Lung (tissue), 12 donors: ENCODE measurements around the gene PIP5K1C. TPM values are rescaled to one million over a fixed set of nuclear protein-coding genes. Genes with fewer than 3 reads are reported as not detected.

ENCODE experiments used
- ATAC-seq: fragments of 200-7000 bp; cut with Tn5 transposase; one replicate; pipeline ENCODE4 v1.9.1; 2020; ENCODE audit warnings: moderate number of reproducible peaks; ENCODE audit not compliant: insufficient read depth, low FRiP score
- DNase-seq, 3 donors: peaks; one replicate each; pipeline ENCODE4 v3.0.0-alpha.2; 2013 to 2017
- H3K27ac ChIP-seq, 2 donors: one replicate each; pipeline ENCODE4 v1.5.1; 2013; ENCODE audit warnings: mild to moderate bottlenecking in 2 of 2, moderate library complexity in 2 of 2, control low read depth in 1 of 2, inconsistent platforms in 1 of 2, low read depth in 1 of 2, low read length in 1 of 2
- H3K27me3 ChIP-seq, 3 donors: one replicate each; pipeline ENCODE4 v1.5.1; 2013; ENCODE audit warnings: low read length in 2 of 3; ENCODE audit not compliant: control insufficient read depth in 3 of 3, insufficient read depth in 3 of 3
- H3K36me3 ChIP-seq, 4 donors: one replicate each; pipeline ENCODE4 v1.5.1; 2013; ENCODE audit warnings: low read length in 4 of 4, mild to moderate bottlenecking in 1 of 4, moderate library complexity in 1 of 4; ENCODE audit not compliant: control insufficient read depth in 4 of 4, insufficient read depth in 4 of 4
- H3K4me1 ChIP-seq, 5 donors: one replicate each; pipeline ENCODE4 v1.5.1; 2013; ENCODE audit warnings: low read length in 5 of 5, mild to moderate bottlenecking in 2 of 5, moderate library complexity in 1 of 5; ENCODE audit not compliant: control insufficient read depth in 5 of 5, insufficient read depth in 5 of 5
- H3K4me3 ChIP-seq: one replicate; pipeline ENCODE4 v1.5.1; 2013; ENCODE audit warnings: mild to moderate bottlenecking, control low read depth, moderate library complexity
- H3K9ac ChIP-seq, 2 donors: one replicate each; pipeline ENCODE4 v1.5.1; 2013; ENCODE audit warnings: low read length in 2 of 2, control low read depth in 1 of 2; ENCODE audit not compliant: insufficient read depth in 1 of 2
- H3K9me3 ChIP-seq, 4 donors: one replicate each; pipeline ENCODE4 v1.5.1; 2013; ENCODE audit warnings: low read length in 3 of 4, mild to moderate bottlenecking in 1 of 4, moderate library complexity in 1 of 4; ENCODE audit not compliant: control insufficient read depth in 4 of 4, insufficient read depth in 3 of 4
- CTCF ChIP-seq: IDR thresholded peaks from 2 replicates; pipeline ENCODE4 v1.5.1; 2012; ENCODE audit warnings: mild to moderate bottlenecking; ENCODE audit errors: control extremely low read depth, extremely low read depth
- WGBS, 2 donors: extraction: QIAGEN DNeasy Blood & Tissue Kit; methylation state at CpG; one replicate each; pipeline ENCODE4 v1.1.7; 2013; 5-methylcytosine and 5-hydroxymethylcytosine counted together
- polyA plus RNA-seq, 2 donors: library from polyadenylated mRNA; stranded (reverse); fragments of 200-250 nt; gene quantifications; one replicate each; pipeline ENCODE4 v1.2.1, GENCODE V29; 2013
- total RNA-seq, 2 donors: library from RNA; depleted of rRNA in 1 of 2; stranded (reverse); fragments of >200 nt in 1 of 2; gene quantifications; one replicate each; pipeline ENCODE4 v1.2.1, GENCODE V29; 2014 to 2021
- donor health status: control.
- donor health status: control.
- donor health status: Bipolar disorder and iron deficiency.
- donor health status: healthy.
- donor health status: DM: yes; HTN: yes; CAD: no.

PIP5K1C gene
- total and polyA plus RNA-seq, 4 donors = 16.3 to 39.4 (median 20.5) TPM

- WGBS, 2 donors = 43 to 52% methylated on average over 35 to 40 of the region's 40 CpGs
Measured at GRCh38 chr19:3665681-3666544, 34.4 kb downstream of the PIP5K1C start.

DNA sequence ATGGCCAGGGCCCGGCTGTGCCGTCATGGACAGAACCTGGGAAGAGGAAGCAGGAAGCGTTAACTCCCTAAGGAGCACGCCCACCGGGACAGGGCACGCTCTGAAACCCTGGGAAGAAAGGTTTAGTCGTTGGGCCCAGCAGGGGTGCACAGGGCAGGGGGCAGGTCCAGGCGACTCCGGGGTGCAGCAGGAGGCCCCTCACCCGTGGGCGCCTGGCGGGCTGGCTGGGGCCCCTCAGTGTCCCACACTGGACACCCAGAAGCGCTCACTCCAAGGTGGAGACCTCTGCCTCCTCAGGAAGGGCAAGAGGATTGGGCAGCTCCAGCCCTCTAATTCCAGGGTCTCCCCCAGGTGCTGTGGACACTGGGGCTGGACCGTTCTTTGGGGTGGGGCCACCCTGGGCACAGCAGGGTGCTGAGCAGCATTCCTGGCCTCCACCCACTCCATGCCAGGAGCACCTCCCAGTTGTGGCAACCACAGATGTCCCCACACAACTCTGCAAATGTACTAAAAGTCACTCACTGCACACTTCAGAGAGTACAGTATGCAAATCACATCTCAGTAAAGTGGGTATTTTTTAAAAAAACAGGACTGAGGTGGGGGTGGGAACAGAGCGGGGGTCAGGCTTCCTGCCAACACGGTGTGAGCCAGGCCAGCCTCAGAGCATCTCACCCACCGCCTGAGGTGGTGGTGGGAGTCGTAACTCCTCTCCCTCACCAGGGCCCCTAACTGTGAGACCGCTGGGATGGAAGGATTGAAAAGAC, 35.2 kb downstream of the PIP5K1C start:
- DNase-seq (no peak), ATAC-seq (no peak)
- Histone ChIP-seq H3K4me3 (no peak overlapping the region), H3K9ac (no peak overlapping the region), H3K27me3 (no peaks in the 10 kb centered on the region), H3K36me3 (peaks cover 0 to 30% (median 23%) of the 10 kb centered on the region in 4 donors), H3K4me1 (peaks cover 0 to 4% (median 0%) of the 10 kb centered on the region in 5 donors), H3K9me3 (no peaks in the 10 kb centered on the region), H3K27ac (no peak overlapping the region)
- no peak for TF ChIP-seq CTCF
- WGBS, 2 donors = 86 to 91% methylated on average over 19 of the region's 19 CpGs

More at GRCh38 chr19:3665681-3666544, 34.4 kb downstream of the PIP5K1C start:
- TF ChIP-seq CTCF = peak; percentile 80
- peaks cover 0 to 26% (median 20%) of the 10 kb centered on the region in 4 donors for H3K36me3 ChIP-seq
- peaks cover 0 to 12% (median 3%) of the 10 kb centered on the region in 5 donors for H3K4me1 ChIP-seq
- peak; percentile 31 to 64 (median 47) for DNase-seq
- H3K9ac ChIP-seq = no peak overlapping the region
- no peaks in the 10 kb centered on the region for H3K27me3 ChIP-seq
- peak; percentile 60 for ATAC-seq
- no peak overlapping the region for H3K27ac ChIP-seq
- no peaks in the 10 kb centered on the region for H3K9me3 ChIP-seq
- no peak overlapping the region for H3K4me3 ChIP-seq

GRCh38 chr19:3663838-3664237, 36.4 kb downstream of the PIP5K1C start:
- H3K4me1 ChIP-seq = peaks cover 0 to 4% (median 0%) of the 10 kb centered on the region in 5 donors
- no peak for ATAC-seq
- WGBS, 2 donors = 95 to 96% methylated on average over 18 of the region's 18 CpGs

More at GRCh38 chr19:3663838-3664237, 36.4 kb downstream of the PIP5K1C start:
- peaks cover 0 to 40% (median 24%) of the 10 kb centered on the region in 4 donors for H3K36me3 ChIP-seq
- no peaks in the 10 kb centered on the region for H3K9me3 ChIP-seq
- no peak overlapping the region for H3K27ac ChIP-seq
- no peak overlapping the region for H3K4me3 ChIP-seq
- no peaks in the 10 kb centered on the region for H3K27me3 ChIP-seq
- no peak for DNase-seq
- no peak for TF ChIP-seq CTCF
- H3K9ac ChIP-seq = no peak overlapping the region
